Stimulated activated CD4-positive, alpha-beta T cell treated with anti-CD3 and anti-CD28 coated beads, Interleukin-15, amount 100 ng/mL, for 48 hours (primary cell): ENCODE measurements around the gene SOX15.

ENCODE experiments used
- DNase-seq, 2 donors: peaks; one replicate each; pipeline ENCODE4 v3.0.0-alpha.2; 2020; ENCODE audit warnings: low read depth in 2 of 2

Gene SOX15

DNA sequence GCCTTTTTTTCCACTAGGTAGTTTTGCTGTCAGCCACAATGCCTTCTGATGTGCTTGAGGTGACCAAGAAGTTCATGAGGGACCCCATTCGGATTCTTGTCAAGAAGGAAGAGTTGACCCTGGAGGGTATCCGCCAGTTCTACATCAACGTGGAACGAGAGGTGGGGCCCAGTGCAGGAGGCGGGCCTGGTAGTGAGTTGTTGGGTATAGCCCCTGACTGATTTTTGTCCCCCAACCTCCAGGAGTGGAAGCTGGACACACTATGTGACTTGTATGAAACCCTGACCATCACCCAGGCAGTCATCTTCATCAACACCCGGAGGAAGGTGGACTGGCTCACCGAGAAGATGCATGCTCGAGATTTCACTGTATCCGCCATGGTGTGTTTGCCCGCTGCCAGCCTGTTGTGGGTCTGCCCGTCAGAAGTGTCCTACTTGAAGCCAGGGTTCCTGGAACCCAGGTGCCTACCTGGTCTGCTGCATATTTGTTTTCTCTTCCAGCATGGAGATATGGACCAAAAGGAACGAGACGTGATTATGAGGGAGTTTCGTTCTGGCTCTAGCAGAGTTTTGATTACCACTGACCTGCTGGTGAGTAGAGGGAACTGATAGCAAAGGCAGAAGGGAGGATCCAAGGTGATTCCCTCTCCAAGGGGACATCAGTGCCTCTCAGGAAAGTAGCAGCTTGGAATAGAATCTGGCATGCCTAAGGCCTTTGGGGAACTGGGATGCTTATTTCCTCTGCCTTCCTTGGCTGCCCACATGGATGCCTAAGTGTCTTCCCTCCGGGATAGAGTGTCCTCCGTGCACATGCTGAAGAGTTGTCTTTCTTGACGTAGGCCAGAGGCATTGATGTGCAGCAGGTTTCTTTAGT is 12.3 kb downstream of the SOX15 start:
- DNase-seq = no peak

DNA sequence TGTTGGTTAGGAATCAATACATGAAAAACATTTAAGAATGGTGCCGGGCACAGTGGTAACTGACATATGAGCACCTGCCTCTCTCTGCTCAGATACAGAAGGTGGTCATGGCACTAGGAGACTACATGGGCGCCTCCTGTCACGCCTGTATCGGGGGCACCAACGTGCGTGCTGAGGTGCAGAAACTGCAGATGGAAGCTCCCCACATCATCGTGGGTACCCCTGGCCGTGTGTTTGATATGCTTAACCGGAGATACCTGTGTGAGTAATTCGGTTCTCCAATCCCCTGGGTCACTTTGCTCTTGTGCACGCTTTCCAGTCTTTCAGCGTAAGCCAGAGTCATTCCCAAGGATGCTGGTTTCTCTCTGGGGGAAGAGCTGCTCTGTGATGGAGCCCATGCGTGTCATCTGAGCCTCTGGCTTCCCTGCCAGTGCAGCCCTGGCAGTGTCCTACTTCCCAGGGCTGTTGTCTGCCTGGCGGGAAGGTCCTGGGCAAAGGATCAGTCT is 13.4 kb downstream of the SOX15 start:
- DNase-seq = no peak

DNA sequence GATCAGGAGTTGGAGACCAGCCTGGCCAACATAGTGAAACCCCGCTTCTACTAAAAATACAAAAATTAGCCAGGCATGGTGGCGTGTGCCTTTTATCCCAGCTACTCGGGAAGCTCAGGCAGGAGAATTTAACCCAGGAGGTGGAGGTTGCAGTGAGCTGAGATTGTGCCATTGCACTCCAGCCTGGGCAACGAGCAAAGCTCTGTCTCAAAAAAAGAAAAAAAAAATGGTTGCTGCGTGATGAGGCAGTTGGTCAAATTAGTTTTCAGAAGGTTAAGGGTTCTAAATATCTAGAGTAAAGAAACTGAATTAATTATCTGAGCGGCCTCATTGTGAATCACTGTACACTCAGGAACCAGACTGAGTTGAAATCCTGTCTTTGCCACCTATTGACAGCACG is 13.9 kb downstream of the SOX15 start:
- DNase-seq = no peak

DNA sequence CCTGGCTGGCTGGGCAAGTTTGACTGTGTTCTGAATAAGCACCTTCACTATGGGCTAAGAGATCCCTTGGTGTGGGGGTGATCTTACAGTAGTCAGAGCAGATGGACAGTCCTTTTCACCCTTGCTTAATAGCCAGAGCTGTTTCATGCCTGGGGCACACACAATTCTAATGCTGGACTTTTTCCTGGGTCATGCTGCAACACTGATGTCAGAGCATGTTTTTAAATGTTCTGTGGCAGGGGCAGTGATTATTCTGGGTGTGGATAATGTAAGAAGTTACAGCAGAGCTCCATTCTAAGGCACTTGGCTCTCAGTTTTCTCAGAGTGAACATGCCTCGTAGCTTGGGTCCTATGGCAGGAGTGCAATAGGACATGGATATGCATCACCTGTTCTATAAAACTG is 14.4 kb downstream of the SOX15 start:
- no peak for DNase-seq

DNA sequence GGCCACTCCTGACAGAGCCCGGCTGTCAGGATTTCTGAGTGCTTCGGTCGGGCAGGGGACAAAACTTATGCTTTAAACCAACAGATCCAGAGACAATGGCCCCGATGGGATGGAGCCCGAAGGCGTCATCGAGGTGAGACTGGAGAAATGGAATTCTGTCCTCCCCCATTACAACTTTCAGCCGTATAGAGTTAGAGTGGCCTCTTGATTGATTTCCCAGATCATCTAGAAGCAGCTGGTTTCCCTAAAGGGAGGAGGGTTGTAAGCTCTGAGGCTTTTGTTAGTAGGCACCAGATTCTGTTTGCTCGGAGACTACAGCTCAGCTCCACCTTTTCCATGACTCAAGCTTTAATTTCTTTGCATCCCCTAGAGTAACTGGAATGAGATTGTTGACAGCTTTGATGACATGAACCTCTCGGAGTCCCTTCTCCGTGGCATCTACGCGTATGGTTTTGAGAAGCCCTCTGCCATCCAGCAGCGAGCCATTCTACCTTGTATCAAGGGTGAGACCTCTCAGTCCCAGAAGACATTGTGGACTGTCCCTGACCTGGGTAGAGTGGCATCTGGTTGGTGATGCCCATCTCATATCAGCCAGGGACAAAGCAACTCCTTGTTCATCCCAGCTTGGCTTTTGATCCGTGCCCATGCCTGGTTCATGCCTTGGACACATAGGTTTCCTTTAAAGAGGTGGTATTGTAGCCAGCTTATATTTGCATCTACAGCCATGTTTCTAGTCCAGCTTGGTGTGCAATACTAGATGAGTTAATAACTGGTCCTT is 15.5 kb downstream of the SOX15 start:
- DNase-seq = no peak

DNA sequence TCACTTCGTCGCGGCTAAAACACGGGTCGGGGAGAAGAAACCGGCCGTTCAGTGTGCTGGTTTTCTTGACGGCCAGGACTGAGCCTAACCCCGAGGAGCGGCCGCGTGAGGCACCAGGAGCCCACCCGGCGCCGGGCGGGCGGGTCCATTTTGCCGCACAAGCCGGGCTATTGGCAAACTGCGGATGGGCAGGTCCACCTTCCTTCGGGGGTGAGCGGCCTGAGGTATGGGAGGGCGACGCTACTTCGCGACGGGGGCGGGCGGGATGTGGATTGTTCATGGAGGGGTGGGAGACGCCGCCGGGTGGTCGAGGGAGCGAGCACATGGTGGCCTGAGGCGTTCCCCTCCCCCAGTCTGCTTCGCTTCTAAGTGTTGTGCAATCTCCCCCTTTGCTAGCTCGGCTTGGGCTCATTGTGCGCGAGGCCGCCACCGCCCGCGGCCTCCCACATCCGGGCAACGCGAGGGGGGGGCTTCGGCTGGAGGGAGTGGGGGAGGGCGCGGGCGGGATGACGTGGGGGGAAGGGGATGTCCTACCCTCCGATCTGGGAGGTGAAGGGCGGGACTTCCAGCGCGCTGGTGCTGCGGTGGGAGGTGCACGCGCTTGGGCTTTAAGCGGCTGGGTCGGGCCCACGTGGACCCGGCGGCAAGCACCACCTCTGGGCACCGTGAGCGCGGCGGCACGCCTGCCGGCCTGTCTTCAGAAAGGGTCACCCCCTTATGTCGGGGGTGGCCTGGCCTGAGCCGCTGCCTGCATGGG is 16.4 kb downstream of the SOX15 start:
- DNase-seq = peak; percentile 85 to 86

DNA sequence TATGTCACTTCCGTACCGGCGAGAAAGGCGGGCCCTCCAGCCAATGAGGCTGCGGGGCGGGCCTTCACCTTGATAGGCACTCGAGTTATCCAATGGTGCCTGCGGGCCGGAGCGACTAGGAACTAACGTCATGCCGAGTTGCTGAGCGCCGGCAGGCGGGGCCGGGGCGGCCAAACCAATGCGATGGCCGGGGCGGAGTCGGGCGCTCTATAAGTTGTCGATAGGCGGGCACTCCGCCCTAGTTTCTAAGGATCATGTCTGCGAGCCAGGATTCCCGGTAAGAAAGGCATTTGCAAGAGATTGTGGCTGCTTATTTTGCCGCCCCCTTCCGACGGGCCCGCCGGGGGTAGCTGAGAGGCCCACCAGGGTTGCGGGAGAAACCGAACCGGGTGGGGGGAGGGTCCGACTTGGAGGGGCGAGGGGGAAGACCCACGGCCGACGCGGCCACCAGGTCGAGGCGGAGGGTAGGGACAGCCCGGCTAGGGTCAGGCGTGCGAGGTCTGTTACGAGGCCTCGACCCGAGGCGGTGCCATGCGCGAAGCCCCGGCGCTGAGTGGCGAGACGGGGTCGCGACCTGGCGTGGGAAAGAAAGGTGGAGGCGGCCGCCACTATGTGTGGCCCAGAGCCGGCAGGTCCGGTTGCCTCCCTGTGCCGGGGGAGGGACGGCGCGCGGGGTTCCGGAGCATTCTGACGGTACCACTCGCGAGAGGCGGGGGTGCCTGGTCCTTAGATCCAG is 17.1 kb downstream of the SOX15 start:
- DNase-seq = peak in 1 of 2 donors; percentile 100

DNA sequence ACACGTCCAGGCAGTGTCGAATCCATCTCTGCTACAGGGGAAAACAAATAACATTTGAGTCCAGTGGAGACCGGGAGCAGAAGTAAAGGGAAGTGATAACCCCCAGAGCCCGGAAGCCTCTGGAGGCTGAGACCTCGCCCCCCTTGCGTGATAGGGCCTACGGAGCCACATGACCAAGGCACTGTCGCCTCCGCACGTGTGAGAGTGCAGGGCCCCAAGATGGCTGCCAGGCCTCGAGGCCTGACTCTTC is 17.6 kb downstream of the SOX15 start:
- DNase-seq = peak in 1 of 2 donors; percentile 99

DNA sequence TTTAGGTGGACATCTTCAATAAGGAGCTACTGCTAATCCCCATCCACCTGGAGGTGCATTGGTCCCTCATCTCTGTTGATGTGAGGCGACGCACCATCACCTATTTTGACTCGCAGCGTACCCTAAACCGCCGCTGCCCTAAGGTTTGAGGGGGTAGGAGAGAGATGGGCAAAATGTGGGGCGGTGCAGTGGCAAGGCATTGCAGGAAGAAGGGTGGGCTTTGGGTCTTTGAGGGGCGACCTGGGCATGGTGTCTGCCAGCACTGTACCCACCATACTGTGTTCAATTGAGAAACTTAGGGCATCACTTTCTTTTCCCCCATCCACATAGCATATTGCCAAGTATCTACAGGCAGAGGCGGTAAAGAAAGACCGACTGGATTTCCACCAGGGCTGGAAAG is 19.5 kb downstream of the SOX15 start:
- DNase-seq = no peak

DNA sequence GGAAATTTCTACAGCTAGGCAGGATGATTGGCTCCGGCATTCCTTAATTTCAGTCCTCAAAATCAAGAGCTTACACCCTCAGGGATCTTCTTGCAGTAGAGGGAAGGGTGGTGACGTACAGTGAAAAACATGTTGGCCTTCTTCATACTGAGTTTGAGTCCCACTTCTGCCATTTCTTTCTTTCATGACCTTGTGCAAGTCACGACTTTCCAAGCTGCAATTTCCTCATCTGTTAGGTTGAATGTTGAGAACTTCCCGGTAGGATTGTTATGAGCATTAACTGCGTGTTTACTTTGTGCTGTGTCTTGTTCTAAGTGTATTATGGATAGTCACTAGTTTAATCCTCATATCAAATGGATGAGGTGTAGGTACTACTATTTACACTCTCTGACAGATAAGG is 20.3 kb downstream of the SOX15 start:
- no peak for DNase-seq

DNA sequence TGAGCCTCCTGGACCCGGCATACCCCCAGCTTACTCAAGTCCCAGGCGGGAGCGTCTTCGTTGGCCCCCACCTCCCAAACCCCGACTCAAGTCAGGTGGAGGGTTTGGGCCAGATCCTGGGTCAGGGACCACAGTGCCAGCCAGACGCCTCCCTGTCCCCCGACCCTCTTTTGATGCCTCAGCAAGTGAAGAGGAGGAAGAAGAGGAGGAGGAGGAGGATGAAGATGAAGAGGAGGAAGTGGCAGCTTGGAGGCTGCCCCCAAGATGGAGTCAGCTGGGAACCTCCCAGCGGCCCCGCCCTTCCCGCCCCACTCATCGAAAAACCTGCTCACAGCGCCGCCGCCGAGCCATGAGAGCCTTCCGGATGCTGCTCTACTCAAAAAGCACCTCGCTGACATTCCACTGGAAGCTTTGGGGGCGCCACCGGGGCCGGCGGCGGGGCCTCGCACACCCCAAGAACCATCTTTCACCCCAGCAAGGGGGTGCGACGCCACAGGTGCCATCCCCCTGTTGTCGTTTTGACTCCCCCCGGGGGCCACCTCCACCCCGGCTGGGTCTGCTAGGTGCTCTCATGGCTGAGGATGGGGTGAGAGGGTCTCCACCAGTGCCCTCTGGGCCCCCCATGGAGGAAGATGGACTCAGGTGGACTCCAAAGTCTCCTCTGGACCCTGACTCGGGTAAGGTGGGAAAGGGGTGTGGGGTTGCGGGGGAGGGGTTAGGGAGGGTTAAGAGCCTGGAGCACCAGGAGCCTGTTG is 26.6 kb downstream of the SOX15 start:
- DNase-seq = no peak

DNA sequence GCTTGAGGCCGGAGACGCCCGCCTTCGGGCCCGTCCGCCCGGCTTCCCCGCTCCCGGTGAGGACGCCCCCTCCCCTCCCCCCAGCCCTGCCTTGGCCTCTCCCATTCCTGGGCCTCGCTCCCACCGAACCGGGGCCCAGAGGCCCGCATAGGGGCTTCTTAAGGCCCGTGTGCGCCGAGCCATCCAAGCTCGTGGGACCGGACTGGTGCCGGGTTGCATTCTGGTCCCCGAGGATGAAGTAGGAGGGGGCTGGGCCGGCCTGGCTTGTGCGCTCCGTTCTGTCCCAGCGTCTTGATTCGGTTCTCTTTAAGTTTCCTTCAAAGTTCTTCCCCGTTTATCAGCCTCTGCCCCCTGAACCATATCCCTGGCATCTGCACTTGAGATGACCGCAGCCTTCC is 27.7 kb downstream of the SOX15 start:
- no peak for DNase-seq

DNA sequence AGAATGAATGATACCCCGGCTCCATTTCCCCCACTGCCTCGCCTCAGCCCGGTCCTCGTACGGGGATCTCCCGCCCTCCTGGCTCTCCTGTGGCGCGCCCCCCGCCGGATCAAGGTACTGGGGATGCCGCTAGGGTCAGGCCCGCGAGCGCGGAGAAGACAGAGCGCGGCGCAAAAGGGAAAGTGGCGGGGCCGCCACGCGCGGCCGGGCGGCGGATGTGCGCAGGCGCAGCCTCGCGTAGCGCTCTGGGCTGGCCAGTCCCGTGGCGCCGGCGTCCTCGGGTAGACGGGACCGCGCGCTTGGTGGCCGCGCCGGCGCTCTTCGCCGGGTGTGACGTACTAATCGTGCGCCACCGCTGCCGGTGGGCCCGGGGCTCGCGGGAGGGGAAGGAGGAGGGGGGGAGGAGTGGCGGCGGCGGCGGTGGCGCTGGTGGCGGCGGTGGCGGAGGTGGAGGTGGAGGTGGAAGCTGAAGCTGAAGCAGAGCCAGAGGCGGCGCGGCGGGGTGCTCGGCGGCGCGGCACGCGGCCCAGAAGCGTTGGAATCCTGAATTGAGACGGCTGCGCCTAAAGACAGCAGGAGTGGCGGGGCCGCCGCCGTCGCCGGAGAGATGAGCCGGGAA is 28.2 kb downstream of the SOX15 start, which contains the start of gene SENP3:
Gene SENP3, plus strand, starts transcription at position 331 of the 619 bp plus-strand sequence. CDS start 1,158 bp downstream, outside the sequence.
- peak; percentile 83 to 87 for DNase-seq

DNA sequence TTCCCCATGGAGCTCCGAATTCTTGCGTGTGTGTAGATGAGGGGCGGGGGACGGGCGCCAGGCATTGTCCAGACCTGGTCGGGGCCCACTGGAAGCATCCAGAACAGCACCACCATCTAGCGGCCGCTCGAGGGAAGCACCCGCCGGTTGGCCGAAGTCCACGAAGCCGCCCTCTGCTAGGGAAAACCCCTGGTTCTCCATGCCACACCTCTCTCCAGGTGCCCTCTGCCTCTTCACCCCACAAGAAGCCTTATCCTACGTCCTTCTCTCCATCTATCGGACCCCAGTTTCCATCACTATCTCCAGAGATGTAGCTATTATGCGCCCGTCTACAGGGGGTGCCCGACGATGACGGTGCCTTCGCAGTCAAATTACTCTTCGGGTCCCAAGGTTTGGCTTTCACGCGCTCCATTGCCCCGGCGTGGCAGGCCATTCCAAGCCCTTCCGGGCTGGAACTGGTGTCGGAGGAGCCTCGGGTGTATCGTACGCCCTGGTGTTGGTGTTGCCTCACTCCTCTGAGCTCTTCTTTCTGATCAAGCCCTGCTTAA is 28.8 kb downstream of the SOX15 start:
- peak; percentile 77 to 81 for DNase-seq

DNA sequence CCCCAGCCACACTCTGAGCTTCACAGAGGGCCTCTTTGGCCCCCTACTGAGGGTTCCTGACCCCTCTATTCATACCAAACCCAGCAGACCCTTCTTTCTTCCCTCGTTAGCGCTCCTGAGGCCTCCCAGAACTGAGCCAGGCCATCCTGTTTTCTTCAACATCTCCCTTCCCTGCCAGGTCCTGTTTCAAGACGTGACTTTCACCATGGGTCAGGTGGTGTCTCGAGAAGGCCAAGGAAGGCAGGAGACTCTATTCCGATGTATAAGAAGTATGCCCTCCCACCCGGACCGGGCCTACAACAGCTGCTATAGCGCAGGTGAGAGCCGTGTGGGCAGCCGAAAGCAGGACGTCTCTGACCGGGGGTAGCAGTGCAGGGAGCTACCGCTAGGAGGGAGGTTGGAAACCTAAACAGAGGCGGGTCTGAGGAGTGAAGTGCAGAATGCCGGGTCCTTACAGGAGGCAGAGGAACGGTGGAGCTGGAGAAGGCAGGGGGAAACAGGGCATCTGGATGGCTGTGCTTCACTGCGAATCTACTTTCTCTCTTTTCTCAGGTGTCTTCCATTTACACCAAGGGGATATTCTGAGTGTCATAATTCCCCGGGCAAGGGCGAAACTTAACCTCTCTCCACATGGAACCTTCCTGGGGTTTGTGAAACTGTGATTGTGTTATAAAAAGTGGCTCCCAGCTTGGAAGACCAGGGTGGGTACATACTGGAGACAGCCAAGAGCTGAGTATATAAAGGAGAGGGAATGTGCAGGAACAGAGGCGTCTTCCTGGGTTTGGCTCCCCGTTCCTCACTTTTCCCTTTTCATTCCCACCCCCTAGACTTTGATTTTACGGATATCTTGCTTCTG is 29.5 kb downstream of the SOX15 start:
- peak in 1 of 2 donors; percentile 51 for DNase-seq

DNA sequence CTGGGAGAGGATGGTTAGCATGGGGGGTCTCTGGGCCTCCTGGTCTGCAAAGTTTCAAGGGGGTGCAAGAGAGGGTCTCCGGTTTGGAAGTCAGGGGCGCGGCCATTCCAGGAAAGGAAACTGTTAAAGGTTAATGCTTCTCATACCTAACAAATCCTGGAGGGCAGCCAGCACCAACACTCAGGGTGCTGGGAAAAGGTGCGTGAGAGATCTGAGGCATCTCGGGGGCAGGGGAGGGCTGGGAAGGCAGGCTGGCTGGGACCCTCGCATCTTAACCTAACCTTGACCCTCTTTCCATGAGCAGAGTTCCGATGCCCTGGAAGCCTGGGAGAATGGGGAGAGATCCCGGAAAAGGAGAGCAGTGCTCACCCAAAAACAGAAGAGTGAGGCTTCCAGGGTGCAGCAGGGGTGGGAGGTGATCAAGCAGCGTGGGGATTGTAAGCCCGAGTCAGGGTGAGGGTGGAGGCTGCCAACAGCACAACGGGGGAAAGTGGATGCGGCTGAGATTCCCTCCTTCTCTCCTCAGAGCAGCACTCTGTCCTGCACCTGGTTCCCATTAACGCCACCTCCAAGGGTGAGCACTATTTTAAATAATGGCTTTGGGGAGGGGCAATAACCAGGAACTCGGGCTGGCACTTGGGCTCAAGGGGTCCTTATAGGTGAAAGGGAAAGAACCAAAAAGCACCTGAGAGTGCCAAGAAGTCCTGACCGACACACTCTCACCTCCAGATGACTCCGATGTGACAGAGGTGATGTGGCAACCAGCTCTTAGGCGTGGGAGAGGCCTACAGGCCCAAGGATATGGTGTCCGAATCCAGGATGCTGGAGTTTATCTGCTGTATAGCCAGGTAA is 30.3 kb downstream of the SOX15 start:
- DNase-seq = no peak

DNA sequence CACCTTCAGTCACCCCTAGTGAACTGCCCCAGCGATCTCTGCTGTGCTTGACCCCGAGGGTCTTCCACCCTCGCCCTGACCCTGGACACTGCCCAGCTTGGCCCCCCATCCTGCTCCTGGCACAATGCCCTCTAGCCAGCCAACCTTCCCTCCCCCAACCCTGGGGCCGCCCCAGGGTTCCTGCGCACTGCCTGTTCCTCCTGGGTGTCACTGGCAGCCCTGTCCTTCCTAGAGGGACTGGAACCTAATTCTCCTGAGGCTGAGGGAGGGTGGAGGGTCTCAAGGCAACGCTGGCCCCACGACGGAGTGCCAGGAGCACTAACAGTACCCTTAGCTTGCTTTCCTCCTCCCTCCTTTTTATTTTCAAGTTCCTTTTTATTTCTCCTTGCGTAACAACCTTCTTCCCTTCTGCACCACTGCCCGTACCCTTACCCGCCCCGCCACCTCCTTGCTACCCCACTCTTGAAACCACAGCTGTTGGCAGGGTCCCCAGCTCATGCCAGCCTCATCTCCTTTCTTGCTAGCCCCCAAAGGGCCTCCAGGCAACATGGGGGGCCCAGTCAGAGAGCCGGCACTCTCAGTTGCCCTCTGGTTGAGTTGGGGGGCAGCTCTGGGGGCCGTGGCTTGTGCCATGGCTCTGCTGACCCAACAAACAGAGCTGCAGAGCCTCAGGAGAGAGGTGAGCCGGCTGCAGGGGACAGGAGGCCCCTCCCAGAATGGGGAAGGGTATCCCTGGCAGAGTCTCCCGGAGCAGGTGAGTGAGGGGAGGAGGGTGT is 31.2 kb downstream of the SOX15 start, which contains the start of gene TNFSF13:
Gene TNFSF13, plus strand, starts transcription at position 207 of the 776 bp plus-strand sequence. Its CDS starts 290 bp downstream, at position 497.
- DNase-seq = no peak
